Right lobe of liver (tissue), 6 donors: ENCODE data around the gene CLMN. TPM values are rescaled to one million over a fixed set of nuclear protein-coding genes. Genes with fewer than 3 reads are reported as not detected.

Experiments used
- ATAC-seq, 4 donors: fragments of 200-7000 bp; cut with Tn5 transposase; one replicate each; pipeline ENCODE4 v1.9.1; 2020; ENCODE audit warnings: mild to moderate bottlenecking in 4 of 4, moderate library complexity in 4 of 4
- DNase-seq, 3 donors: peaks; one replicate each; pipeline ENCODE4 v3.0.0-alpha.2; 2020
- H3K27ac ChIP-seq, 3 donors: fragments of 200-600 bp; one replicate each; pipeline ENCODE4 v1.8.0; 2022
- H3K27me3 ChIP-seq, 2 donors: fragments of 200-600 bp; one replicate each; pipeline ENCODE4 v1.8.0; 2022
- H3K36me3 ChIP-seq, 4 donors: fragments of 200-600 bp; sonication (generic) in 1 of 4; one replicate each; pipeline versions ENCODE4 v1.5.1 to v1.8.0; 2017 to 2022; ENCODE audit warnings: control low read depth in 1 of 4
- H3K4me1 ChIP-seq, 4 donors: fragments of 200-600 bp; sonication (generic) in 1 of 4; one replicate each; pipeline versions ENCODE4 v1.5.1 to v1.8.0; 2017 to 2022; ENCODE audit warnings: control low read depth in 1 of 4
- H3K4me3 ChIP-seq, 3 donors: fragments of 200-600 bp; one replicate each; pipeline ENCODE4 v1.8.0; 2022
- H3K9me3 ChIP-seq, 4 donors: fragments of 200-600 bp; sonication (generic) in 1 of 4; one replicate each; pipeline versions ENCODE4 v1.5.1 to v1.8.0; 2017 to 2022; ENCODE audit warnings: control low read depth in 1 of 4
- CTCF ChIP-seq, 4 donors: fragments of 200-600 bp in 3 of 4; fragments of 450-650 bp in 1 of 4; IDR thresholded peaks; one replicate each; pipeline versions ENCODE4 v1.5.1 to v1.8.0; 2016 to 2022; ENCODE audit warnings: antibody characterized with exemption in 4 of 4, mild to moderate bottlenecking in 2 of 4
- POLR2A ChIP-seq: fragments of 450-650 bp; IDR thresholded peaks from one replicate; pipeline ENCODE4 v1.6.1; 2017; ENCODE audit warnings: antibody characterized with exemption, mild to moderate bottlenecking
- WGBS: methylation state at CpG from one replicate; pipeline ENCODE4 v1.1.6; 2018; ENCODE audit warnings: low coverage, low lambda C conversion rate; ENCODE audit not compliant: insufficient coverage; ENCODE audit errors: missing lambda C conversion rate; 5-methylcytosine and 5-hydroxymethylcytosine counted together
- intact Hi-C, 2 donors: fragments of 100-400 bp; cut with DNase I; formaldehyde crosslinking; loops; one replicate each; pipeline versions ENCODE4 v1.11.2 to v1.14.1; 2022
- total RNA-seq, 6 experiments: library from RNA; depleted of rRNA in 2 of 6; stranded (reverse); fragments of >200 nt in 2 of 6; fragmentation: NEBNext Ultra II Directional in 3 of 6; extraction: Animal tissue kit (Norgen Biotek cat#: 25700) in 3 of 6; gene quantifications; one replicate each; pipeline versions ENCODE4 v1.1.0 to v1.2.4, GENCODE V29; 2016 to 2023
- donor health status: DM: no; HTN: yes; CAD: no.
- donor health status: DM: no; HTN: no; CAD: no.
- donor health status: DM: no; HTN: no; CAD: no.
- donor health status: DM: no; HTN: yes; CAD: no.
- donor health status: DM: no; HTN: yes; CAD: no.

The CLMN gene
- total RNA-seq, 6 experiments from 2014 or later, result 18.4 to 91.8 (median 47.8) TPM

DNA sequence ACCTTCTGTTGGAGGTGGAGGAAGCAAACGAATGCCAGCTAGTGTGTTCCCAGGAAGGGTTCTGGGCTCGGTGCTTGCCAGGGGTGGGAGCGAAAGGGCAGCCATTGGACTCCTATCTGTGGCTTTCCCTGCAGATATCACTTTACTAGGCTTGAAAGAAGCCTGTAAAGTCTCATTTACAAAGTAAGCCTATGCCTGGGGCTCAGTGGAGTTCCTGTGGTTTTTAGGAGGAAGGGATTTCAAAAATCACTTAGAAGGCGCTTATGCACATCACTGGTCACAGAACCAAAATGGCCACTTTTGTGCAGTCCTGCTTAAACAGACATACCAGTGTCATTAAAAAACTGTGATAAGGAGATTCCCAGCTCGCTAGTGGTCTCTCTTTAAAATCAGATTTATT, 22.7 kb downstream of the CLMN start:
- no peak for ATAC-seq
- TF ChIP-seq POLR2A (no peak), CTCF (IDR thresholded peaks at IDR 0.05) (no peak)
- no peak for DNase-seq
- intact Hi-C loops, result no loop called here
- 64% methylated on average over 3 of the region's 5 CpGs for WGBS
- H3K27me3 ChIP-seq, result no peaks in the 10 kb centered on the region
- no peak overlapping the region for H3K4me3 ChIP-seq
- peaks cover 0 to 44% (median 18%) of the 10 kb centered on the region in 4 donors for H3K4me1 ChIP-seq
- H3K9me3 ChIP-seq, result no peaks in the 10 kb centered on the region
- H3K36me3 ChIP-seq, result no peaks in the 10 kb centered on the region
- peak overlapping the region in 2 of 3 donors; percentile 8 to 86 for H3K27ac ChIP-seq

- Histone ChIP-seq H3K4me1 (peaks cover 0 to 46% (median 17%) of the 10 kb centered on the region in 4 donors), H3K4me3 (peak overlapping the region in 1 of 3 donors; percentile 9), H3K36me3 (no peaks in the 10 kb centered on the region), H3K27ac (peak overlapping the region in 2 of 3 donors; percentile 80 to 86), H3K27me3 (no peaks in the 10 kb centered on the region), H3K9me3 (no peaks in the 10 kb centered on the region)
- intact Hi-C loops, result no loop called here
- TF ChIP-seq POLR2A (no peak), CTCF (IDR thresholded peaks at IDR 0.05) (no peak)
- 46% methylated on average over 4 of the region's 6 CpGs for WGBS
- peak; percentile 17 to 61 (median 56) for ATAC-seq
- peak in 1 of 3 donors; percentile 74 for DNase-seq
Observed at GRCh38 chr14:95295600-95296376, 23.9 kb downstream of the CLMN start.

DNA sequence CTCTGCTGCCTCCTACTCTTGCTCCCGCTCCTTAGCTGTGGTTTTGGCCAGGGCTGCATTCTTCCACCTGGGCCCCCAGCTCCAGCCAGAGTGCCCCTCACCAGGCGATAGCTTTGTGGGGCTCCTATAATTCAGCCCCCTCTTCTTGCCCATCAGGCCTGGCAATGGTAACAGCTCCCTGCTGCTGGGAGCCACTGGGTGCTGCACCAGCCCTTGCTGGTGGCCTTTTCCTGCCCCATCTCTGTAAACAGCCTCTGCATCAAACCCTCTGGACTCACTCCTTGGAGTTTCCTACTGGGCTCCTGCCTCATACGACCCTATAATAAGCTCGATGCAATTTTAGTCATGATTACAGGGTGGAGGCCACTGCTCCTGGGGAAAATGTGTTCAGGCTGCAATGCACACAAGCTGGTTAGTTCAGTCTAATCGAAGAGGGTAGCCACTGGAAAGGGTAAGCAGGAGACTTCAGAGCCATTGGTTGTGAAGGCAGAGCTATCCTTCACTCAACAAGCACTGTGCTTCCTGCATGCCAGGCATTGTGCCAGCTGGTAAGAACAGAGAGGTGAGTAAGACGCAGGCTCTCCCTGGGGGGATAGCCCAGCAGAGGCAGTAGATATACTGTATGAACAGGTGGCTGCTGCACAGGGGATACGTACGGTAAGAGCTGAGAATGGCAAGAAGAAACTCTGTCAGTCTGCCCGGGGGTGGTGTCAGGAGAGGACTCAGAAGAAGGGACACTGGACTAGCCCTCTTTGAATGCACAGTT, 24.7 kb downstream of the CLMN start:
- 41% methylated on average over 6 of the region's 9 CpGs for WGBS
- TF ChIP-seq POLR2A, result no peak
- TF ChIP-seq CTCF (IDR thresholded peaks at IDR 0.05), result no peak
- peak; percentile 39 to 63 (median 46) for ATAC-seq

DNA sequence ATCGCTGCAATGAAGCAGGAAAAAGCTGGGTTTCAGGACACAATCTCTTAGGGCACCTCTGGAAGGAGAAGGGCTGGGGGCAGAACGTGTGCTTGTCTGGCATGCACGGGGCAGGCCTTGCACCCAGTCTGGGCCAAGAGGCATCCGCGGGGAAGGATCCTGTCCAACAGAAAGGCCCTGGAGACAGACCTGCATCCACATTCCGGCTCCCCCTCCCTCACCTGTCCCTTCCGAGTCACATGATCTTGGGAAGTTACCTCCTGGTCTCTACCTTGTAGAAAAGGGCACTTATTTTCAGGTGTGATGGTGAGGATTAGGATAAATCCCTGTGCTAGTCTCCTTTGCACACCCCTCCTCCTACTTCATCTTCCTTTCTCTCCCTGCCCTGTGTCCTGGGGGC, 25.4 kb downstream of the CLMN start:
- ATAC-seq (no peak), DNase-seq (no peak)
- H3K4me1 ChIP-seq, result peaks cover 0 to 34% (median 13%) of the 10 kb centered on the region in 4 donors
- H3K9me3 ChIP-seq, result no peaks in the 10 kb centered on the region
- H3K4me3 ChIP-seq, result no peak overlapping the region
- WGBS, result 79% methylated on average over 7 of the region's 7 CpGs
- intact Hi-C loops, result no loop called here
- no peaks in the 10 kb centered on the region for H3K27me3 ChIP-seq
- TF ChIP-seq CTCF (IDR thresholded peaks at IDR 0.05), result no peak
- no peak for TF ChIP-seq POLR2A
- no peaks in the 10 kb centered on the region for H3K36me3 ChIP-seq
- H3K27ac ChIP-seq, result peak overlapping the region in 2 of 3 donors; percentile 80 to 86

More for the DNA sequence above, 24.7 kb downstream of the CLMN start:
- H3K4me3 ChIP-seq, result peak overlapping the region in 1 of 3 donors; percentile 9
- H3K9me3 ChIP-seq, result no peaks in the 10 kb centered on the region
- H3K36me3 ChIP-seq, result no peaks in the 10 kb centered on the region
- intact Hi-C loops, result no loop called here
- DNase-seq, result peak in 1 of 3 donors; percentile 62
- peak overlapping the region in 2 of 3 donors; percentile 80 to 86 for H3K27ac ChIP-seq
- H3K27me3 ChIP-seq, result no peaks in the 10 kb centered on the region
- H3K4me1 ChIP-seq, result peaks cover 0 to 41% (median 16%) of the 10 kb centered on the region in 4 donors
